Kidney epithelial cell (primary cell): Measurements from ENCODE around the gene N4BP3. TPM values are rescaled to one million over a fixed set of nuclear protein-coding genes. Genes with fewer than 3 reads are reported as not detected.

Source experiments
- DNase-seq: peaks from one replicate; pipeline ENCODE4 v3.0.0-alpha.2; 2010; ENCODE audit warnings: low read depth
- H3K27me3 ChIP-seq: 2 replicates; pipeline ENCODE4 v1.6.0; 2011; ENCODE audit warnings: low read length; ENCODE audit not compliant: control insufficient read depth, insufficient read depth
- H3K36me3 ChIP-seq: 2 replicates; pipeline ENCODE4 v1.5.1; 2011; ENCODE audit warnings: low read length; ENCODE audit not compliant: control insufficient read depth, insufficient read depth
- H3K4me3 ChIP-seq: 2 replicates; pipeline ENCODE4 v1.5.1; 2011; ENCODE audit warnings: low read depth, mild to moderate bottlenecking, control low read depth, low read length
- CTCF ChIP-seq: IDR thresholded peaks from 2 replicates; pipeline ENCODE4 v1.5.1; 2011; ENCODE audit warnings: mild to moderate bottlenecking, moderate library complexity, low read length, control low read depth, inconsistent platforms; ENCODE audit not compliant: insufficient read depth, poor library complexity, severe bottlenecking
- total RNA-seq: library from RNA; depleted of rRNA; stranded (reverse); fragments of >200 nt; gene quantifications from 2 replicates; pipeline ENCODE4 v1.2.3, GENCODE V29; 2015

Gene N4BP3
- total RNA-seq, 1 donor from 2014 or later = 6.8 TPM

- H3K36me3 ChIP-seq = no peaks in the 10 kb centered on the region
- DNase-seq = no peak
- no peak overlapping the region for H3K4me3 ChIP-seq
- TF ChIP-seq CTCF = no peak
- no peaks in the 10 kb centered on the region for H3K27me3 ChIP-seq
These were observed 8.3 kb downstream of the N4BP3 start for GRCh38 chr5:178121391-178122276.

DNA sequence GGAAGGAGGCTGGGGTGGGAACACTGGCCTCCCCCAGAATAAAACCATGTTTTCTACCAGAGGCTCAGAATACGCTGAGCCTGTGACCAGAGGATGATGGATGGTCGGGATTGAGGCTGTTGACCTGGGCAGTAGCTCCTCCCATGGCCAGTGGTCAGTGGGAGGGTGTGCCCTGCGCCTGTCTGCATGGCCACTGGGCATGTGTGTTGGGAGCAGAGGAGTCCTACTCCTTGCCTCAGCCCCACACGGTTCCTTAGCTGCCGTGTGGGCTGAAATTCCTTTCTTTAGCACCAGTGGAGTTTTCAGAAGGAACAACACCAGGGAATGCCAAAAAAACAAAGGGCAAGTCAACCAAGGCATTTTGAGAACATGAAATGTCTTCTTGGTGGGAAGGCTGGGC, 9.0 kb downstream of the N4BP3 start:
- H3K27me3 ChIP-seq = no peaks in the 10 kb centered on the region
- no peak for TF ChIP-seq CTCF
- DNase-seq = no peak
- H3K36me3 ChIP-seq = no peaks in the 10 kb centered on the region
- no peak overlapping the region for H3K4me3 ChIP-seq

DNA sequence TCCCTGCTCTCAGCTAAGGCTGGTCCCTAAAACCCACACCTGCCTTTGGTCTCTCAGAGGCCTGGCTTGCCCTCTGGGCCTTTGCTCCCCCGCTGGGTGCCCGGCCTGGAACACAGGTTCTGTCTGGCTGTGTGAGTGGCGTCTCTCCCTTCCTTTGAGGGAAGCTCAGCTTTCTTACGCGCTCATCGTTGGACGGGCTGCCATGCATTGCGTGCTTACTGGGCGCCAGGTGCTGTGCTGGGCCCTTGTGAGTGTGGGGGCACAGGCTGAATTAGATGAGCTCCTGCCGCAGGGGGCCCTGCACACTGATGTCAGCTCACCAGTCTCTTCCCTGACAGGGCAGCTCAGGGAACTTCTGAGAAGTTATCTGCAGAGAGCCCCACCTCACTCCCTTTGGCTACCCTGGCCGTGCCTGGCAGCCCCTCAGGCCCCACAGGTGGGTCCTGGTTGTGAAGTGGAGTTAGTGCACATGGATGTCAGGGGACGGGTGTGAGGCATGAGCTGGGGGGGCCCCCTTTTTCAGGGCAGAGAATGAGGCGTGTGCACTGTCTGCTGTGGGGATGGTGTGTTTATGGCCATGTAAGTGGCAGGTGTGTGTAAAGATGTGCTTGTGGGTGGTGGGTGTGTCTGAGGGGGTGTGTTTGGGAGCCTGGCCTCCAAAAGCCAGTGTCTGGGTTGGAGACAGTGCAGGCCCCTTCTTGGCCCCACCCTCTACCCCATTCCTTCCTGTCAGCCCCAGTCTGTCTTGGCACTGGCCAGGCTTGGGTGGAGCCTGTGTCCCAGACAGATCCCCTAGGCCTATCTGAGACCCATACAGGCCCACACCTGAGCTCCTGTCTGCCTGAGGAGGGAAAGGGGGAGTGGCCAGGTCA, 10.0 kb downstream of the N4BP3 start:
- H3K27me3 ChIP-seq = no peaks in the 10 kb centered on the region
- TF ChIP-seq CTCF = no peak
- DNase-seq = no peak
- no peak overlapping the region for H3K4me3 ChIP-seq
- H3K36me3 ChIP-seq = no peaks in the 10 kb centered on the region

GRCh38 chr5:178123966-178124925, 10.9 kb downstream of the N4BP3 start:
- Histone ChIP-seq H3K36me3 (no peaks in the 10 kb centered on the region), H3K27me3 (no peaks in the 10 kb centered on the region), H3K4me3 (no peak overlapping the region)
- TF ChIP-seq CTCF = no peak
- no peak for DNase-seq

- no peak for TF ChIP-seq CTCF
- Histone ChIP-seq H3K4me3 (no peak overlapping the region), H3K36me3 (no peaks in the 10 kb centered on the region), H3K27me3 (no peaks in the 10 kb centered on the region)
- no peak for DNase-seq
These were observed 12.0 kb downstream of the N4BP3 start for GRCh38 chr5:178125253-178125906.
